Right lobe of liver (tissue), 6 donors: ENCODE results near the gene KIF18A. TPM values are rescaled to one million over a fixed set of nuclear protein-coding genes. Genes with fewer than 3 reads are reported as not detected.

Experiments
- ATAC-seq, 4 donors: fragments of 200-7000 bp; cut with Tn5 transposase; one replicate each; pipeline ENCODE4 v1.9.1; 2020; ENCODE audit warnings: mild to moderate bottlenecking in 4 of 4, moderate library complexity in 4 of 4
- DNase-seq, 3 donors: peaks; one replicate each; pipeline ENCODE4 v3.0.0-alpha.2; 2020
- H3K27ac ChIP-seq, 3 donors: fragments of 200-600 bp; one replicate each; pipeline ENCODE4 v1.8.0; 2022
- H3K27me3 ChIP-seq, 2 donors: fragments of 200-600 bp; one replicate each; pipeline ENCODE4 v1.8.0; 2022
- H3K36me3 ChIP-seq, 4 donors: fragments of 200-600 bp; sonication (generic) in 1 of 4; one replicate each; pipeline versions ENCODE4 v1.5.1 to v1.8.0; 2017 to 2022; ENCODE audit warnings: control low read depth in 1 of 4
- H3K4me1 ChIP-seq, 4 donors: fragments of 200-600 bp; sonication (generic) in 1 of 4; one replicate each; pipeline versions ENCODE4 v1.5.1 to v1.8.0; 2017 to 2022; ENCODE audit warnings: control low read depth in 1 of 4
- H3K4me3 ChIP-seq, 3 donors: fragments of 200-600 bp; one replicate each; pipeline ENCODE4 v1.8.0; 2022
- H3K9me3 ChIP-seq, 4 donors: fragments of 200-600 bp; sonication (generic) in 1 of 4; one replicate each; pipeline versions ENCODE4 v1.5.1 to v1.8.0; 2017 to 2022; ENCODE audit warnings: control low read depth in 1 of 4
- CTCF ChIP-seq, 4 donors: fragments of 200-600 bp in 3 of 4; fragments of 450-650 bp in 1 of 4; IDR thresholded peaks; one replicate each; pipeline versions ENCODE4 v1.5.1 to v1.8.0; 2016 to 2022; ENCODE audit warnings: antibody characterized with exemption in 4 of 4, mild to moderate bottlenecking in 2 of 4
- POLR2A ChIP-seq: fragments of 450-650 bp; IDR thresholded peaks from one replicate; pipeline ENCODE4 v1.6.1; 2017; ENCODE audit warnings: antibody characterized with exemption, mild to moderate bottlenecking
- WGBS: methylation state at CpG from one replicate; pipeline ENCODE4 v1.1.6; 2018; ENCODE audit warnings: low coverage, low lambda C conversion rate; ENCODE audit not compliant: insufficient coverage; ENCODE audit errors: missing lambda C conversion rate; 5-methylcytosine and 5-hydroxymethylcytosine counted together
- intact Hi-C, 2 donors: fragments of 100-400 bp; cut with DNase I; formaldehyde crosslinking; loops; one replicate each; pipeline versions ENCODE4 v1.11.2 to v1.14.1; 2022
- total RNA-seq, 6 experiments: library from RNA; depleted of rRNA in 2 of 6; stranded (reverse); fragments of >200 nt in 2 of 6; fragmentation: NEBNext Ultra II Directional in 3 of 6; extraction: Animal tissue kit (Norgen Biotek cat#: 25700) in 3 of 6; gene quantifications; one replicate each; pipeline versions ENCODE4 v1.1.0 to v1.2.4, GENCODE V29; 2016 to 2023
- donor health status: DM: no; HTN: yes; CAD: no.
- donor health status: DM: no; HTN: no; CAD: no.
- donor health status: DM: no; HTN: no; CAD: no.
- donor health status: DM: no; HTN: yes; CAD: no.
- donor health status: DM: no; HTN: yes; CAD: no.

The KIF18A gene
- total RNA-seq, 6 experiments from 2014 or later: 0.11 to 0.81 (median 0.23) TPM

- TF ChIP-seq POLR2A (no peak), CTCF (IDR thresholded peaks at IDR 0.05) (no peak)
- intact Hi-C loops: no loop called here
- no peak overlapping the region for H3K4me3 ChIP-seq
- no peak for ATAC-seq
- H3K9me3 ChIP-seq: no peaks in the 10 kb centered on the region
- no peak overlapping the region for H3K27ac ChIP-seq
- H3K4me1 ChIP-seq: no peaks in the 10 kb centered on the region
- no peak for DNase-seq
- H3K27me3 ChIP-seq: no peaks in the 10 kb centered on the region
- H3K36me3 ChIP-seq: no peaks in the 10 kb centered on the region
Measured at GRCh38 chr11:27998552-27998951, 109.4 kb downstream of the KIF18A start.

GRCh38 chr11:27997344-27997743 lies 110.6 kb downstream of the KIF18A start:
- no peak overlapping the region for H3K27ac ChIP-seq
- H3K36me3 ChIP-seq: no peaks in the 10 kb centered on the region
- intact Hi-C loops: no loop called here
- H3K9me3 ChIP-seq: no peaks in the 10 kb centered on the region
- 75% methylated on average over 2 of the region's 2 CpGs for WGBS
- no peaks in the 10 kb centered on the region for H3K27me3 ChIP-seq
- H3K4me3 ChIP-seq: no peak overlapping the region
- no peaks in the 10 kb centered on the region for H3K4me1 ChIP-seq
- ATAC-seq: no peak
- TF ChIP-seq CTCF (IDR thresholded peaks at IDR 0.05): no peak
- DNase-seq: no peak

GRCh38 chr11:27996066-27996465 lies 111.9 kb downstream of the KIF18A start:
- Histone ChIP-seq H3K9me3 (no peaks in the 10 kb centered on the region), H3K27ac (no peak overlapping the region), H3K4me1 (no peaks in the 10 kb centered on the region), H3K27me3 (no peaks in the 10 kb centered on the region), H3K4me3 (no peak overlapping the region), H3K36me3 (no peaks in the 10 kb centered on the region)
- 86% methylated on average over 2 of the region's 2 CpGs for WGBS
- intact Hi-C loops: no loop called here
- no peak for ATAC-seq
- DNase-seq: no peak
- TF ChIP-seq POLR2A: no peak
- TF ChIP-seq CTCF (IDR thresholded peaks at IDR 0.05): no peak

GRCh38 chr11:27995083-27995482 lies 112.9 kb downstream of the KIF18A start:
- WGBS: 67% methylated on average over 3 of the region's 3 CpGs
- no peak for DNase-seq
- no peak for ATAC-seq
- Histone ChIP-seq H3K4me3 (no peak overlapping the region), H3K27ac (no peak overlapping the region), H3K27me3 (no peaks in the 10 kb centered on the region), H3K36me3 (no peaks in the 10 kb centered on the region), H3K4me1 (no peaks in the 10 kb centered on the region), H3K9me3 (no peaks in the 10 kb centered on the region)
- TF ChIP-seq CTCF (IDR thresholded peaks at IDR 0.05) (no peak), POLR2A (no peak)
- intact Hi-C loops: no loop called here

- no peaks in the 10 kb centered on the region for H3K9me3 ChIP-seq
- no peaks in the 10 kb centered on the region for H3K4me1 ChIP-seq
- no peak overlapping the region for H3K4me3 ChIP-seq
- DNase-seq (no peak), ATAC-seq (peak in 2 of 4 donors; percentile 73 to 74)
- WGBS: 13% methylated on average over 1 of the region's 1 CpG
- no peaks in the 10 kb centered on the region for H3K27me3 ChIP-seq
- H3K36me3 ChIP-seq: no peaks in the 10 kb centered on the region
- intact Hi-C loops: no loop called here
- no peak for TF ChIP-seq CTCF (IDR thresholded peaks at IDR 0.05)
- TF ChIP-seq POLR2A: no peak
- no peak overlapping the region for H3K27ac ChIP-seq
Measured at GRCh38 chr11:27991736-27992135, 116.2 kb downstream of the KIF18A start.
